Natural killer cell (primary cell): ENCODE measurements around the gene FREM3. TPM values are rescaled to one million over a fixed set of nuclear protein-coding genes. Genes with fewer than 3 reads are reported as not detected.
"Not testable (repeated sequence)": the region's sequence is repeated elsewhere in the genome, so short reads cannot be mapped to it uniquely, and the experiment has no call there.

Experiments
- ATAC-seq, 3 donors: fragments of 150-1000 bp in 2 of 3; fragments of 200-7000 bp in 1 of 3; cut with Tn5 transposase; 1 replicate in 1 of 3; 2 replicates in 2 of 3; pipeline ENCODE4 v1.10.0; 2021; ENCODE audit warnings: mild to moderate bottlenecking in 2 of 3, moderate library complexity in 2 of 3
- DNase-seq, 2 donors: peaks; one replicate each; pipeline versions ENCODE4 v3.0.0 to v3.0.0-alpha.2; 2013 to 2021; ENCODE audit warnings: mixed read lengths in 1 of 2
- H3K27ac ChIP-seq: one replicate; pipeline ENCODE4 v1.5.1; 2013; ENCODE audit warnings: mild to moderate bottlenecking, low read length
- H3K27me3 ChIP-seq: one replicate; pipeline ENCODE4 v1.6.1; 2013; ENCODE audit warnings: low read length; ENCODE audit not compliant: control insufficient read depth, insufficient read depth
- H3K36me3 ChIP-seq: one replicate; pipeline ENCODE4 v1.6.1; 2013; ENCODE audit warnings: low read length; ENCODE audit not compliant: control insufficient read depth, insufficient read depth
- H3K4me1 ChIP-seq: one replicate; pipeline ENCODE4 v1.6.1; 2013; ENCODE audit warnings: low read length; ENCODE audit not compliant: control insufficient read depth, insufficient read depth
- H3K4me3 ChIP-seq: one replicate; pipeline ENCODE4 v1.5.1; 2013; ENCODE audit warnings: low read length
- H3K9me3 ChIP-seq: one replicate; pipeline ENCODE4 v1.6.1; 2013; ENCODE audit warnings: low read length; ENCODE audit not compliant: control insufficient read depth, insufficient read depth
- H3K27ac Mint-ChIP-seq, 2 donors: one replicate each; pipeline ENCODE4 v1.8.0; 2022; ENCODE audit warnings: mild to moderate bottlenecking in 2 of 2, mixed read lengths in 2 of 2, moderate library complexity in 1 of 2
- H3K27me3 Mint-ChIP-seq, 2 donors: one replicate each; pipeline ENCODE4 v1.8.0; 2022; ENCODE audit warnings: low read depth in 2 of 2, mixed read lengths in 2 of 2
- H3K36me3 Mint-ChIP-seq: one replicate; pipeline ENCODE4 v1.8.0; 2022; ENCODE audit warnings: mixed read lengths
- H3K4me1 Mint-ChIP-seq, 2 donors: one replicate each; pipeline ENCODE4 v1.8.0; 2022; ENCODE audit warnings: mixed read lengths in 2 of 2
- H3K4me3 Mint-ChIP-seq: one replicate; pipeline ENCODE4 v1.8.0; 2022; ENCODE audit warnings: mild to moderate bottlenecking, moderate library complexity, mixed read lengths
- H3K9me3 Mint-ChIP-seq, 2 donors: one replicate each; pipeline ENCODE4 v1.8.0; 2022; ENCODE audit warnings: mixed read lengths in 2 of 2
- CTCF ChIP-seq: fragments of 200-600 bp; IDR thresholded peaks from one replicate; pipeline ENCODE4 v1.8.0; 2022; ENCODE audit warnings: antibody characterized with exemption
- WGBS: methylation state at CpG from one replicate; pipeline ENCODE4 v1.1.7; 2013; ENCODE audit warnings: missing lambda C conversion rate; ENCODE audit not compliant: insufficient coverage; 5-methylcytosine and 5-hydroxymethylcytosine counted together
- intact Hi-C: fragments of 100-400 bp; cut with micrococcal nuclease; formaldehyde crosslinking; loops from one replicate; pipeline ENCODE4 v1.14.2; 2022
- total RNA-seq, 4 donors: library from RNA; stranded (reverse); fragments of 120-200 nt in 1 of 4; gene quantifications; one replicate each; pipeline versions ENCODE4 v1.2.3 to v1.2.4, GENCODE V29; 2013 to 2022

FREM3 gene
- total RNA-seq, 3 donors from 2014 or later (not counting 1 experiment from before 2014, with no cell fraction given): 0.07 TPM; not detected in 2

GRCh38 chr4:143742834-143743233, 42.4 kb upstream of the FREM3 start:
- no peak for TF ChIP-seq CTCF
- H3K36me3 Mint-ChIP-seq: no peaks in the 10 kb centered on the region
- ATAC-seq (no peak), DNase-seq (no peak)
- intact Hi-C loops: no loop called here
- Histone ChIP-seq H3K27me3 (no peaks in the 10 kb centered on the region), H3K4me1 (no peaks in the 10 kb centered on the region), H3K9me3 (no peaks in the 10 kb centered on the region), H3K4me3 (no peak overlapping the region), H3K36me3 (no peaks in the 10 kb centered on the region), H3K27ac (no peak overlapping the region)
- H3K9me3 Mint-ChIP-seq: no peaks in the 10 kb centered on the region
- H3K4me3 Mint-ChIP-seq: no peak overlapping the region
- H3K4me1 Mint-ChIP-seq: no peaks in the 10 kb centered on the region
- WGBS: 100% methylated on average over 1 of the region's 2 CpGs
- no peak overlapping the region for H3K27ac Mint-ChIP-seq
- H3K27me3 Mint-ChIP-seq: no peaks in the 10 kb centered on the region

GRCh38 chr4:143736861-143737260, 36.4 kb upstream of the FREM3 start:
- Histone ChIP-seq H3K4me3 (no peak overlapping the region), H3K36me3 (no peaks in the 10 kb centered on the region), H3K4me1 (no peaks in the 10 kb centered on the region), H3K27ac (no peak overlapping the region), H3K9me3 (no peaks in the 10 kb centered on the region), H3K27me3 (no peaks in the 10 kb centered on the region)
- Mint-ChIP-seq H3K9me3 (peaks cover 0 to 3% of the 10 kb centered on the region in 2 donors), H3K4me1 (no peaks in the 10 kb centered on the region), H3K4me3 (no peak overlapping the region), H3K27me3 (no peaks in the 10 kb centered on the region), H3K36me3 (no peaks in the 10 kb centered on the region), H3K27ac (no peak overlapping the region)
- no peak for ATAC-seq
- no peak for TF ChIP-seq CTCF
- intact Hi-C loops: no loop called here
- DNase-seq: no peak
- 13% methylated on average over 1 of the region's 1 CpG for WGBS

GRCh38 chr4:143736061-143736460, 35.6 kb upstream of the FREM3 start:
- not testable (repeated sequence) for H3K27me3 Mint-ChIP-seq, H3K4me3 ChIP-seq

GRCh38 chr4:143728166-143728565, 27.7 kb upstream of the FREM3 start:
- Histone ChIP-seq H3K36me3 (no peaks in the 10 kb centered on the region), H3K27ac (no peak overlapping the region), H3K4me1 (no peaks in the 10 kb centered on the region), H3K27me3 (no peaks in the 10 kb centered on the region), H3K4me3 (no peak overlapping the region), H3K9me3 (no peaks in the 10 kb centered on the region)
- DNase-seq (no peak), ATAC-seq (no peak)
- Mint-ChIP-seq H3K36me3 (no peaks in the 10 kb centered on the region), H3K27ac (no peak overlapping the region), H3K4me3 (no peak overlapping the region), H3K9me3 (peaks cover 2 to 3% of the 10 kb centered on the region in 2 donors), H3K27me3 (no peaks in the 10 kb centered on the region), H3K4me1 (no peaks in the 10 kb centered on the region)
- TF ChIP-seq CTCF: no peak
- 62% methylated on average over 3 of the region's 3 CpGs for WGBS
- intact Hi-C loops: no loop called here

More at GRCh38 chr4:143736061-143736460, 35.6 kb upstream of the FREM3 start:
- H3K36me3 ChIP-seq, H3K27ac ChIP-seq, H3K27ac Mint-ChIP-seq, intact Hi-C loops, H3K9me3 Mint-ChIP-seq, H3K27me3 ChIP-seq, H3K36me3 Mint-ChIP-seq, DNase-seq, ATAC-seq, H3K9me3 ChIP-seq, H3K4me3 Mint-ChIP-seq, H3K4me1 Mint-ChIP-seq, H3K4me1 ChIP-seq: not testable (repeated sequence)
- 56% methylated on average over 2 of the region's 6 CpGs for WGBS
